Neural cell (in vitro differentiated cells): ENCODE measurements around the gene PARP1. TPM values are rescaled to one million over a fixed set of nuclear protein-coding genes. Genes with fewer than 3 reads are reported as not detected.

ENCODE experiments used
- H2AFZ ChIP-seq: fragments of 200-600, 300-800 bp; sonication (generic), shearing (Covaris generic); 2 replicates; pipeline ENCODE4 v1.6.0; 2014; ENCODE audit warnings: low read depth, mild to moderate bottlenecking, antibody characterized with exemption, low read length, moderate library complexity
- H3F3A ChIP-seq: fragments of 200-600 bp; shearing (Covaris generic); 2 replicates; pipeline ENCODE4 v1.6.1; 2016; ENCODE audit warnings: mild to moderate bottlenecking, moderate library complexity, mixed read lengths, antibody characterized with exemption, low read length; ENCODE audit not compliant: insufficient read depth, poor library complexity, severe bottlenecking
- H3K27ac ChIP-seq: fragments of 200-600, 300-800 bp; sonication (generic), shearing (Covaris generic); 2 replicates; pipeline ENCODE4 v1.5.1; 2014; ENCODE audit warnings: mild to moderate bottlenecking, low read length, moderate library complexity
- H3K27me3 ChIP-seq: fragments of 300-800, 200-600 bp; sonication (generic), shearing (Covaris generic); 2 replicates; pipeline ENCODE4 v1.6.0; 2014; ENCODE audit warnings: mild to moderate bottlenecking, low read depth, low read length, moderate library complexity; ENCODE audit not compliant: insufficient read depth
- H3K36me3 ChIP-seq: fragments of 300-800, 200-600 bp; sonication (generic), shearing (Covaris generic); 2 replicates; pipeline ENCODE4 v1.5.1; 2014; ENCODE audit warnings: mild to moderate bottlenecking, antibody characterized with exemption, low read length, moderate library complexity; ENCODE audit not compliant: insufficient read depth
- H3K4me2 ChIP-seq: fragments of 300-800, 200-600 bp; sonication (generic), shearing (Covaris generic); 2 replicates; pipeline ENCODE4 v1.6.0; 2014; ENCODE audit warnings: mild to moderate bottlenecking, low read length
- H3K4me3 ChIP-seq: fragments of 300-800, 200-600 bp; sonication (generic), shearing (Covaris generic); 2 replicates; pipeline ENCODE4 v1.5.1; 2014; ENCODE audit warnings: mild to moderate bottlenecking, low read length, moderate library complexity
- H3K79me2 ChIP-seq: fragments of 200-600 bp; shearing (Covaris generic); replicated peaks from 2 replicates; pipeline ENCODE4 v1.6.0; 2014; ENCODE audit warnings: mild to moderate bottlenecking, low read length, moderate library complexity; ENCODE audit not compliant: insufficient read depth
- H3K9ac ChIP-seq: fragments of 300-800, 200-600 bp; sonication (generic), shearing (Covaris generic); 2 replicates; pipeline ENCODE4 v1.6.1; 2016; ENCODE audit warnings: mild to moderate bottlenecking, low read length, mixed read lengths
- H3K9me2 ChIP-seq: fragments of 200-600 bp; shearing (Covaris generic); 2 replicates; pipeline ENCODE4 v1.6.1; 2016; ENCODE audit warnings: mild to moderate bottlenecking, low read length, mixed read lengths; ENCODE audit not compliant: insufficient read depth
- H3K9me3 ChIP-seq: fragments of 200-600, 300-800 bp; sonication (generic), shearing (Covaris generic); 2 replicates; pipeline ENCODE4 v1.6.1; 2016; ENCODE audit warnings: mild to moderate bottlenecking, mixed run types, low read length, moderate library complexity, mixed read lengths
- H4K20me1 ChIP-seq: fragments of 200-600 bp; shearing (Covaris generic); 2 replicates; pipeline ENCODE4 v1.6.1; 2016; ENCODE audit warnings: mild to moderate bottlenecking, mixed run types; ENCODE audit not compliant: insufficient read depth
- CTCF ChIP-seq: fragments of 450-650 bp; IDR thresholded peaks from 2 replicates; pipeline ENCODE4 v1.5.1; 2014; ENCODE audit warnings: antibody characterized with exemption, mild to moderate bottlenecking, moderate library complexity; ENCODE audit not compliant: poor library complexity, severe bottlenecking
- EP300 ChIP-seq: fragments of 450-650 bp; conservative IDR thresholded peaks from 2 replicates; pipeline ENCODE4 v1.6.1; 2014; ENCODE audit warnings: antibody characterized with exemption, mild to moderate bottlenecking, moderate library complexity; ENCODE audit not compliant: poor library complexity, severe bottlenecking
- EZH2 ChIP-seq: fragments of 200-600, 300-800 bp; shearing (Covaris generic), sonication (generic); IDR thresholded peaks from 2 replicates; pipeline ENCODE4 v1.6.1; 2014; ENCODE audit warnings: antibody characterized with exemption, low read length, borderline replicate concordance, mild to moderate bottlenecking; ENCODE audit not compliant: insufficient read depth, poor library complexity, severe bottlenecking
- MXI1 ChIP-seq: fragments of 450-650 bp; conservative IDR thresholded peaks from 2 replicates; pipeline ENCODE4 v1.6.1; 2014; ENCODE audit warnings: antibody characterized with exemption, mild to moderate bottlenecking; ENCODE audit not compliant: poor library complexity, severe bottlenecking
- POLR2AphosphoS5 ChIP-seq: IDR thresholded peaks from 2 replicates; pipeline ENCODE4 v1.6.1; 2012
- RAD21 ChIP-seq: fragments of 450-650 bp; conservative IDR thresholded peaks from 2 replicates; pipeline ENCODE4 v1.6.1; 2014; ENCODE audit warnings: antibody characterized with exemption, mild to moderate bottlenecking, moderate library complexity
- REST ChIP-seq: IDR thresholded peaks from 2 replicates; pipeline ENCODE4 v1.6.1; 2012; ENCODE audit warnings: borderline replicate concordance
- SMC3 ChIP-seq: fragments of 450-650 bp; conservative IDR thresholded peaks from 2 replicates; pipeline ENCODE4 v1.6.1; 2014; ENCODE audit warnings: antibody characterized with exemption, mild to moderate bottlenecking, moderate library complexity; ENCODE audit not compliant: poor library complexity
- TAF1 ChIP-seq: IDR thresholded peaks from 2 replicates; pipeline ENCODE4 v1.6.1; 2012; ENCODE audit warnings: low read depth
- polyA plus RNA-seq: library from polyadenylated mRNA; depleted of rRNA; stranded (reverse); fragments of >200 nt; gene quantifications from 2 replicates; pipeline ENCODE4 v1.2.3, GENCODE V29; 2014

The PARP1 gene
- polyA plus RNA-seq, 1 donor from 2014 or later: 112 TPM

- H3K27me3 ChIP-seq: no peaks in the 10 kb centered on the region
- H4K20me1 ChIP-seq: no peaks in the 10 kb centered on the region
- no peaks in the 10 kb centered on the region for H3F3A ChIP-seq
- TF ChIP-seq EP300: no peak
- no peak for TF ChIP-seq MXI1
- no peak for TF ChIP-seq TAF1
- no peak for TF ChIP-seq EZH2
- TF ChIP-seq RAD21: no peak
- no peak for TF ChIP-seq POLR2AphosphoS5
- TF ChIP-seq REST: no peak
- no peak for TF ChIP-seq CTCF
- TF ChIP-seq SMC3: no peak
- H3K36me3 ChIP-seq: no peaks in the 10 kb centered on the region
- H3K9me2 ChIP-seq: no peaks in the 10 kb centered on the region
- H3K4me3 ChIP-seq: no peak overlapping the region
- no peak overlapping the region for H3K4me2 ChIP-seq
- no peak overlapping the region for H3K27ac ChIP-seq
- no peak overlapping the region for H3K9ac ChIP-seq
- no peak overlapping the region for H2AFZ ChIP-seq
- H3K79me2 ChIP-seq: no peaks in the 10 kb centered on the region
- H3K9me3 ChIP-seq: no peaks in the 10 kb centered on the region
These were observed 13.0 kb upstream of the PARP1 start for GRCh38 chr1:226420897-226421296.

GRCh38 chr1:226420328-226420727, 12.4 kb upstream of the PARP1 start:
- Histone ChIP-seq H3K27ac (no peak overlapping the region), H4K20me1 (no peaks in the 10 kb centered on the region), H3K9me2 (no peaks in the 10 kb centered on the region), H3K4me3 (no peak overlapping the region), H3K4me2 (no peak overlapping the region), H2AFZ (no peak overlapping the region), H3K9ac (no peak overlapping the region), H3K27me3 (no peaks in the 10 kb centered on the region), H3K9me3 (no peaks in the 10 kb centered on the region), H3K79me2 (no peaks in the 10 kb centered on the region), H3F3A (no peaks in the 10 kb centered on the region), H3K36me3 (no peaks in the 10 kb centered on the region)
- TF ChIP-seq EZH2 (no peak), TAF1 (no peak)

- H3F3A ChIP-seq: no peaks in the 10 kb centered on the region
- H3K36me3 ChIP-seq: no peaks in the 10 kb centered on the region
- H4K20me1 ChIP-seq: no peaks in the 10 kb centered on the region
- no peaks in the 10 kb centered on the region for H3K9me3 ChIP-seq
- no peaks in the 10 kb centered on the region for H3K27me3 ChIP-seq
- H3K9ac ChIP-seq: no peak overlapping the region
- no peaks in the 10 kb centered on the region for H3K9me2 ChIP-seq
- H2AFZ ChIP-seq: no peak overlapping the region
- H3K27ac ChIP-seq: no peak overlapping the region
- no peaks in the 10 kb centered on the region for H3K79me2 ChIP-seq
- no peak overlapping the region for H3K4me3 ChIP-seq
- no peak for TF ChIP-seq TAF1
- TF ChIP-seq CTCF: no peak
- TF ChIP-seq RAD21: no peak
- no peak for TF ChIP-seq EZH2
- no peak for TF ChIP-seq EP300
- TF ChIP-seq MXI1: no peak
- TF ChIP-seq REST: no peak
- TF ChIP-seq SMC3: no peak
- no peak for TF ChIP-seq POLR2AphosphoS5
- no peak overlapping the region for H3K4me2 ChIP-seq
These were observed 11.6 kb upstream of the PARP1 start for GRCh38 chr1:226419284-226420029.
